ENCODE measurements around the gene SCN7A. TPM values are rescaled to one million over a fixed set of nuclear protein-coding genes. Genes with fewer than 3 reads are reported as not detected.

The SCN7A gene
- total RNA-seq, 2 donors from 2014 or later, result 0.18 to 0.29 TPM

GRCh38 chr2:166373539-166373938 is 120.5 kb downstream of the SCN7A start:
- no peaks in the 10 kb centered on the region for H3K9me3 ChIP-seq (ENCODE audit: control insufficient read depth, low read length)
- H3K27me3 Mint-ChIP-seq (ENCODE audit: insufficient read depth), result peaks cover 67% of the 10 kb centered on the region
- peaks cover 14% of the 10 kb centered on the region for H3K4me1 Mint-ChIP-seq
- no peak overlapping the region for H3K4me3 ChIP-seq (ENCODE audit: low read length)
- no peaks in the 10 kb centered on the region for H3K9me3 Mint-ChIP-seq
- no peak overlapping the region for H3K4me3 Mint-ChIP-seq
- no peak overlapping the region for H3K27ac Mint-ChIP-seq
- no peaks in the 10 kb centered on the region for H3K36me3 Mint-ChIP-seq (ENCODE audit: low read depth)
- no peak overlapping the region for H3K27ac ChIP-seq (ENCODE audit: low read depth, low read length)
- H3K27me3 ChIP-seq (ENCODE audit: control insufficient read depth, insufficient read depth, low read length, poor library complexity, severe bottlenecking), result peaks cover 85% of the 10 kb centered on the region
- no peaks in the 10 kb centered on the region for H3K36me3 ChIP-seq (ENCODE audit: control insufficient read depth, insufficient read depth, low read length)
- DNase-seq, result no peak
- TF ChIP-seq CTCF (conservative IDR thresholded peaks at IDR 0.05), result no peak
- H3K4me1 ChIP-seq (ENCODE audit: control insufficient read depth, insufficient read depth, low read length), result no peaks in the 10 kb centered on the region
- no peak overlapping the region for H3K9ac ChIP-seq (ENCODE audit: extremely low read depth, low read length, poor library complexity, severe bottlenecking)

GRCh38 chr2:166373105-166373504 is 120.9 kb downstream of the SCN7A start:
- H3K27ac ChIP-seq (ENCODE audit: low read depth, low read length), result no peak overlapping the region
- Mint-ChIP-seq H3K27ac (no peak overlapping the region), H3K27me3 (ENCODE audit: insufficient read depth) (peaks cover 67% of the 10 kb centered on the region), H3K4me1 (peaks cover 14% of the 10 kb centered on the region), H3K4me3 (no peak overlapping the region), H3K36me3 (ENCODE audit: low read depth) (no peaks in the 10 kb centered on the region), H3K9me3 (no peaks in the 10 kb centered on the region)
- H3K4me3 ChIP-seq (ENCODE audit: low read length), result no peak overlapping the region
- no peaks in the 10 kb centered on the region for H3K9me3 ChIP-seq (ENCODE audit: control insufficient read depth, low read length)
- DNase-seq, result no peak
- H3K36me3 ChIP-seq (ENCODE audit: control insufficient read depth, insufficient read depth, low read length), result no peaks in the 10 kb centered on the region
- no peak overlapping the region for H3K9ac ChIP-seq (ENCODE audit: extremely low read depth, low read length, poor library complexity, severe bottlenecking)
- TF ChIP-seq CTCF (conservative IDR thresholded peaks at IDR 0.05), result no peak
- 48 to 49% methylated on average over 2 of the region's 2 CpGs for WGBS, 2 experiments (ENCODE audit: insufficient coverage in 1 of 2, insufficient read length in 1 of 2)
- H3K4me1 ChIP-seq (ENCODE audit: control insufficient read depth, insufficient read depth, low read length), result no peaks in the 10 kb centered on the region
- H3K27me3 ChIP-seq (ENCODE audit: control insufficient read depth, insufficient read depth, low read length, poor library complexity, severe bottlenecking), result peaks cover 86% of the 10 kb centered on the region

- Histone ChIP-seq H3K27ac (ENCODE audit: low read depth, low read length) (no peak overlapping the region), H3K27me3 (ENCODE audit: control insufficient read depth, insufficient read depth, low read length, poor library complexity, severe bottlenecking) (peaks cover 86% of the 10 kb centered on the region), H3K36me3 (ENCODE audit: control insufficient read depth, insufficient read depth, low read length) (no peaks in the 10 kb centered on the region), H3K9me3 (ENCODE audit: control insufficient read depth, low read length) (no peaks in the 10 kb centered on the region), H3K4me3 (ENCODE audit: low read length) (no peak overlapping the region), H3K9ac (ENCODE audit: extremely low read depth, low read length, poor library complexity, severe bottlenecking) (no peak overlapping the region), H3K4me1 (ENCODE audit: control insufficient read depth, insufficient read depth, low read length) (no peaks in the 10 kb centered on the region)
- Mint-ChIP-seq H3K36me3 (ENCODE audit: low read depth) (no peaks in the 10 kb centered on the region), H3K4me1 (peaks cover 14% of the 10 kb centered on the region), H3K27ac (no peak overlapping the region), H3K9me3 (no peaks in the 10 kb centered on the region), H3K4me3 (no peak overlapping the region), H3K27me3 (ENCODE audit: insufficient read depth) (peaks cover 67% of the 10 kb centered on the region)
- 86% methylated on average over 2 of the region's 2 CpGs; no CpG with 5 or more reads in 1 of the 2 experiments for WGBS, 2 experiments (ENCODE audit: insufficient coverage in 1 of 2, insufficient read length in 1 of 2)
- no peak for TF ChIP-seq CTCF (conservative IDR thresholded peaks at IDR 0.05)
- no peak for DNase-seq
Measured at GRCh38 chr2:166372046-166372445, 122.0 kb downstream of the SCN7A start.

Measured in endodermal cell (in vitro differentiated cells).